Suprapubic skin (tissue), 4 donors: ENCODE measurements around the gene ZFHX2.

Source experiments
- POLR2A ChIP-seq, 2 donors: fragments of 450-650 bp; IDR thresholded peaks; one replicate each; pipeline ENCODE4 v1.6.1; 2017; ENCODE audit warnings: antibody characterized with exemption in 2 of 2, mild to moderate bottlenecking in 2 of 2, moderate library complexity in 2 of 2
- POLR2AphosphoS5 ChIP-seq, 3 donors: sonication (generic); formaldehyde crosslinking; IDR thresholded peaks; one replicate each; pipeline ENCODE4 v1.6.1; 2017; ENCODE audit warnings: antibody characterized with exemption in 3 of 3
- TF ChIP-seq, protein P1 (sequence below), 2 donors: fragments of 200-600 bp in 1 of 2; fragments of 450-650 bp in 1 of 2; sonication (generic) in 1 of 2; IDR thresholded peaks; one replicate each; pipeline ENCODE4 v1.5.1; 2016 to 2019; ENCODE audit warnings: antibody characterized with exemption in 2 of 2, mild to moderate bottlenecking in 1 of 2, moderate library complexity in 1 of 2

DNA sequence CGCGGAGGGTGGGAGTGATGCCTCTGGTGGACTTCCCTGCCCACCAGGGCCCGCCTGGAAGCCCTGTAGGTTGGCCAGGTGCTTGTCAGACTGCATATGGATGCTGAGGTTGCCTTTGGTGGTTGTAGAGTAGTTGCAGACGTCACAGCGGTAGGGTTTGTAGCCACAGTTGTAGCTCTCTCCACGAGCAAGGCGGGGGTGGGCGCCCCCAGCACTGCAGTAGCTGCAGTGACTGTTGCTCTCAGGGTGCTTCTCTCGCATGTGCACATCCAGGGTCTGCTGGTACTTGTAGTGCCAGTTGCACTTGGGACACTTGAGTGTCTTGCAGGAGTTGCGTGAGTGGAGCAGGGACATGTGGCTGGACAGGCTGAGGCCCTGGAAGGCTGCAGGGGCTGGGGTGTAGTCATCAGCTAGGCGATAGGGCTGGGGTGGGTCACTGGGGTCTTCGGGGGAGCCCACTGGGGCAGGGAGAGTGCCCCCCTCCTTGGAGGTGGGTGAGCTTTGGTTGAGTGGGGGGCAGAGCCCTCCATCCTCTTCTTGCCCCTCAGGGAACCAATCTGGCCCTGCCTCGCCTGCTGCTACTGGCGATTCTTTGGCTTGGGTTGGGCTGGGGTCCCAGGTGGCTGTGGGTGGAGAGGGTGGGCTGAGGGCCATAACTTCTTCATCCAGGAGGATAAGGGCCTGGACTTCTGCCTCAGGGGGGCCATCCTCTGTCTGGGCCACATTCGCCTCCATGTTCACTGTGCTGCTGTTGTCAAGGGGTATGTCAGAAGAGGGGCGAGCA lies 17.7 kb downstream of the ZFHX2 start:
- TF ChIP-seq, protein P1, sequence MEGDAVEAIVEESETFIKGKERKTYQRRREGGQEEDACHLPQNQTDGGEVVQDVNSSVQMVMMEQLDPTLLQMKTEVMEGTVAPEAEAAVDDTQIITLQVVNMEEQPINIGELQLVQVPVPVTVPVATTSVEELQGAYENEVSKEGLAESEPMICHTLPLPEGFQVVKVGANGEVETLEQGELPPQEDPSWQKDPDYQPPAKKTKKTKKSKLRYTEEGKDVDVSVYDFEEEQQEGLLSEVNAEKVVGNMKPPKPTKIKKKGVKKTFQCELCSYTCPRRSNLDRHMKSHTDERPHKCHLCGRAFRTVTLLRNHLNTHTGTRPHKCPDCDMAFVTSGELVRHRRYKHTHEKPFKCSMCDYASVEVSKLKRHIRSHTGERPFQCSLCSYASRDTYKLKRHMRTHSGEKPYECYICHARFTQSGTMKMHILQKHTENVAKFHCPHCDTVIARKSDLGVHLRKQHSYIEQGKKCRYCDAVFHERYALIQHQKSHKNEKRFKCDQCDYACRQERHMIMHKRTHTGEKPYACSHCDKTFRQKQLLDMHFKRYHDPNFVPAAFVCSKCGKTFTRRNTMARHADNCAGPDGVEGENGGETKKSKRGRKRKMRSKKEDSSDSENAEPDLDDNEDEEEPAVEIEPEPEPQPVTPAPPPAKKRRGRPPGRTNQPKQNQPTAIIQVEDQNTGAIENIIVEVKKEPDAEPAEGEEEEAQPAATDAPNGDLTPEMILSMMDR (IDR thresholded peaks at IDR 0.05), result no peak
- TF ChIP-seq POLR2A (IDR thresholded peaks at IDR 0.05) (no peak), POLR2AphosphoS5 (IDR thresholded peaks at IDR 0.05) (no peak)
